Fibroblast of skin of back (primary cell): Measurements from ENCODE around the gene SULF2.
A peak's percentile ranks its signal among the peaks of the same experiment; 100 is the strongest.

Source experiments
- DNase-seq: peaks from one replicate; pipeline ENCODE4 v3.0.0-alpha.2; 2013

The SULF2 gene

DNA sequence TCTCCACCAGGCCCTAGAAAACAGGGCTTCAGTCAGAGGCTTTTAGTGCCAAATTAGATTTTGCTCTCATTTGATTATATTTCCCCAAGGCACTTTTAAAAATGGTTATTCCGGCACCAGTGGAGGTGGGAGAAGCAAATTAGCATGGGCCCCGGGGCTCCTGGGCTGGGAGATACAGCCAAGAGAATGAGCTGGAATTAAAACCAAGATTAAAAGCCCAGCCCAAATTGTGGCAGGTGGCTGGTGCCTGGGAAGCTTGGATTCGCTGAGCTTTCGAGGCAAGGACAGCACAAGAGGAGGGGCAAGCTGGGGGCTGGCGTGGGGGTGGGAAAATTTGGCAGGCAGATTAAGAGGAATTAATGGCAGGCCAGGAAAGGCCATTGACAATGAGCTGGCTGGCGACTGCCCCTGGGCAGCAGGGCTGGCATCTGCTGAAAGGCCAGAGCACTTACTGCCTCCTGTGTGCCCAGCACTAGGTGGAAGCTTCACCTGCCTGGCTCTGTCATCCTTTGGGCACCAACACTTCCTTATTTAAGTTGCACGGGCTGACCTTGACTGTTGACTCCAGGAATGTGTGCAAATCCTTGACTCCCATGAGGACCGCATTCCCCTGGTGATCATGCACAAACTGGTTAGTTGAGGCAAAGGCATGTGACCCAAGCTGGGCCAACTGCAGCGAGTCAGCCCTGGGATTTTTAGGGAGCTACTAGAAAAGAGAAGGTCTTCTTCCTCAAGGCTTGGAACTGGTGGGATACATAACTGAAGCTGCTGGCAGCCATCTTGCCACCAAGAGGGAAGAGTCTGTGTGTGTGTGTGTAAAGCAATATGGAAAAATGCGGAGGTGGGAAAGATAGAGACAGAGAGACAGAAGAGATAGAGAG lies 76.1 kb downstream of the SULF2 start:
- DNase-seq, result no peak

DNA sequence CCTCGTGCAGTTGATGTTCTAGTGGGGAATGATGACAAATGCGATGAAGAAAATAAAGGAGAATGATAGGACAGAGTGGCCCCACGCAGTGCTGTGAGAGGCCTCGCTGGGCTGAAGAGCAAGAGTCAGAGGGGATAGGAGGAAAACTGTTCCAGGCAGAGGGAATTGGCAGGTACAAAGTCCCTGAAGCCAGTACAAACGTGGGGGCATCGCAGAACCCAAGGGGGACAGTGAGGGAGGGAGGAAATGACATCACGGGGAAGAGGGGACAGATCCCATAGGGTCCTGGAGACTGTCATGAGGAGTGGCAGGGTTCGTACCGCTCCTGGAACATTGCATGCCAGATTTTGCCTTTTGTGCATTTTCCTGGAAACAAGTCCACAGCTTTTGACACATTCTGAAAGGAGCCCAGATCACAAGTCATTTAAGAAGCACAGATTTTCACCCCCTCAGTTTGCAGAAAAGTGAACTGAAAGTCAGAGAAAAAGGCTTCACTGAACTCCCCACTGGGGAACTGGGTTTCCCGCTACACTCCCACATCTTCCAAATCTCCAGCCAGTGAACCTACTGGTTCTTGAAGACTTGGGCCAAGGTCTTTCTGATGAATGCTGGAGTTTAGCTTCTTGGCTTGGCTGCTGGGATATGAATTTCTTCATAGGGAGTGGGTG lies 77.0 kb downstream of the SULF2 start:
- no peak for DNase-seq

DNA sequence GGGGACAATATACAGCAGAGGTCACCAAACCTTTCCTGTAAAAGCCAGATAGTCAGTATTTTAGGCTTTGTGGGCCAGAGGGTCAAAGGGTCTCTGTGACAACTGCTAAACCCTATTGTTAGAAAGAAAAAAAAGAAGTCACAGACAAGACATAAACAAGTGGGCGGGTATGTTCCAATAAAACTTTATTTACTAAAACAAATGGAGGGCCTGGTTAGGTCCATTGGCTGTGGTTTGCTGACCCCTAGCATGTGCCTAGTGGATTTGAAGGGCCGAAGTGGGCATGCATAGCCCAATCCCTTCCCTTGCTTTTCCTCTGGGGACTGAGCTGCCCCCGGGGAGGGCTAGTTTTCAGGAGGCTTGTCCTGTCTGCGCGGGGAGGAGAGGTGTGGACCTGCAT lies 78.9 kb downstream of the SULF2 start:
- no peak for DNase-seq

DNA sequence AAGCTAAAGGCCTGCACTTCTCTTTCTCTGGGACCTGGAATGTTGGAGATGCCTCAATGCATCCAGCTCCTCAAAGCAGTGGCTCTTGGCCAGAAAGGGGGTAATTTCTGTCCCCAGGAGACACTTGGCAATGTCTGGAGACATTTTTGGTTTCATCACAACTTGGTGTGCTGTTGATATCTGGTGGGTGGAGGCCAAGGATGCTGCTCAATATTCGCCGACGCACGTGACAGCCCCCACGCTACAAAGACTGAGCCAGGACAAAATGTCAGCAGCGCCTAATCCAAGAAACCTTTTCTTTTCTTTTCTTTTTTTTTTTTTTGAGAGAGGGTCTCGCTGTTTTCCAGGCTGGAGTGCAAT lies 79.8 kb downstream of the SULF2 start:
- DNase-seq, result no peak

DNA sequence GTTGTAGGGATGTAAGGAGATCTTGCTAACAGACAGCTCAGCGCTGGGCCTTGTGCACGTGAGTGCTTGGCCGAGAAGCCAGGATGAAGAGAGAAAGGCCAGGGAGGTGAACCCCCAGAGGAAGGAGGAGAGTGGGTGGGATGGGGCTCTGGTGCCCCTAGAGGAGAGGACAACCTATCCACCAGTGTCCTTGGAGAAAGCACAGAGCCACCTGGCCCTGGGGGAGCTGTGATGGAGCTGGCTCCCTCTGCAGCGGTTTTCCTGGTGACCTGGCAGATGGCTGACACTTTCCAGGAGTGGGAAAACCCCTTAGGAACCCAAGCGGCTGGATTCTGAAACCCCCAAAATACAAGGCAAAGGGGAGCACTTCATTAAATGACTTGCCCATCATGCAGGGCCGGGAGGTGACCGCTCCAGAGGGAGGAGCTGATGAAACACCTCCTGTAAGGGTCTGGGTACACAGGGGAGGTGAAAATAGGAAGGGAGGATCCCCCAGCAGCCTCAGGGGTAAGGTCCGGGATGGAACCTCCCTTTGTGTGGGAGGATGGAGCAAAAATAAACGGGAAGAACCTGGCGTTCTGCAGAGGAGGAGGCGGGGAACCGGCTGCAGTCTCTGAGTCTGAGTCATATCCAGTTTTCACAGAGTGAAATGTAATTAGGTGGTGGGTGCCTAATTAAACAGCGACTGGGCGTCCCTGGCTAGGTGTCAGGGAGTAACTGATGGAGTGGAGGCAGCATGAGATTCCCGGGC lies 80.4 kb downstream of the SULF2 start:
- DNase-seq, result no peak

DNA sequence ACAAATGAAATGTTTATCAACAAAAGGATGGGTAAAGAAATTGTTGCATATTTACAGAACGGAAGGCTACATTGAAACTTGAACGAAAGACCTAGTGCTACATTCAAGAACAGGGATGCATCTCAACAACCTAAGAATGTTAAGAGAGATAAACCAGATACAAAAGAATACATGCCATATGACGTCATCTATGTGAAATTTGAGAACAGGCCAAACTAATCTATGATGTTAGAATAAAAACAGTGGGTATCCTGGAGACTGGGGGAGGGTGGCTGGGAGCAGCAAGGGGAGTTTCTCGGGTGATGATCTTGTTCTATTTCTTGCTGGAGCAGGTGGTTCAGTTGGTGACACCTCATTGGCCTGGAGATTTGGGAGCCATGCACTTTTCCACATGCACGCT lies 81.5 kb downstream of the SULF2 start:
- DNase-seq, result peak; percentile 52

DNA sequence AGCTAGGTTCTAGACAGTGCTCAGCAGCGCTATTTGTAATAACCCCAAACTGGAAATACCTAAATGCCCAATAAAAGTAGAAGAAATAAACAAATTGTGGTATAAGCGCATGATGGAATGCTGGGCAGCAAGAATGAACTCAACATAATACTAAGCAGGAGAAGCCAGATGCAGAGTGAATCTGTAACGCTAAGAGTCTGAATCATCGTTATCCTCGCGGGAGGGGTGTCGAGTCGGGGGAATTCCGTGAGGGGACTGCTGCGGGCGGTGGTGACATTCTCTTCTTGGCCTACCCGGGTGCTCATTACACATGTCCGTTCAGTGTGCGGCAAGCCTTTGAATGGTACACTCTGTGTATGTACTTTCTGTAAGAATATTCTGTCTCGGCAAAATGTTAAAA lies 83.7 kb downstream of the SULF2 start:
- DNase-seq, result peak; percentile 47

DNA sequence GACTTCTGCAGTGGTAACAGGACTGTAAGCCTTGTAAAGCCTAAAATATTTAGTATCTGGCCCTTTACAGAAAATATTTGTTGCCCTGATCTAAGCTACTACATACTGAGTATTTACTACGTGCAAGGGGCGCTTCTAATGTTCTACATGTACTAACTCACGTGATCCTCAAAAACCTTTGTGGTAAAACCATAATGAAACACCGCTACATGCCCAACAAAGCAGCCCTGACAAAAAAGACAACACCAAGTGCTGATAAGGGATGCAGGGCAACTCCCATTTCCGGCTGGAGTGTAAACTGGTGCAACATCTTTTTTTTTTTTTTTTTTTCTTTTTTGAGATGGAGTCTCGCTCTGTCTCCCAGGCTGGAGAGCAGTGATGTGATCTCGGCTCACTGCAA lies 85.0 kb downstream of the SULF2 start:
- DNase-seq, result no peak

DNA sequence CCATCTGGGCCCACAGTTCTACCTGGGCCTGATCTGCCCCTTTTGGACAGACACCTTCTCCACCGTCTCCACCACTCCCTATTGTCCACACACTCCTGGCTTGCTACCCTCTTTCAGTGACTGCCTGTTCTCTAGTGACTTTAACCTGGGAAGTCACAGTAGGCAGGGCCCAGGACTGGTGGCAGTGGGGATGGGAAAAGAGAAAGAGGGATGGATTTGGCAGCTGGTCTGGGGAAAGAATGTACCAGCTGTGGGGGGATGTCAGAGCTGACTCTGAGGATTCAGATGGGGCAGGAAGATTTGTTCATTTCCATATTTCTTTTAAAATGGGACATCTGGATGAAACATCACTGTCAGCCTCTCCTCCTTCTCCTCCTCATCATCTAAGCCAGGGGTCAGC lies 85.5 kb downstream of the SULF2 start:
- DNase-seq, result no peak

DNA sequence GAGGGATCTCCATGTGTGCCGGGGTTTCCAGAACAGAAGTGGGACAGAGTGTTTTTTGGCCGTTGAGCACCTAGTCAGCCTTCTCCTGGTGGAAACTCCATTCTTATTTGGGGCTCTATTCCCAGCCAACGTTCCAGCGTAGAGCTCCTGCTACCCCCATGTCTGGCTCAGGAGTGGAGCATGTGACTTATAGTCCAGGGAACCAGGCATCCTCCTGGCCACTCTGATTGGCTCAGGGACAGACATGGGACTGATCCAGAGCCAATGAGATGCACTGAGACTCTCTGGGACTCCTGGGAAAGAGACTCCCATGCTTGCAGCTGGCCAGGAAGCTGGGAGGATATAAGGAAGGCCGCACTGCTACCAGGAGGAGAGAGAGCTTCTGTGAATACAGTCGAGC lies 87.1 kb downstream of the SULF2 start:
- DNase-seq, result no peak

DNA sequence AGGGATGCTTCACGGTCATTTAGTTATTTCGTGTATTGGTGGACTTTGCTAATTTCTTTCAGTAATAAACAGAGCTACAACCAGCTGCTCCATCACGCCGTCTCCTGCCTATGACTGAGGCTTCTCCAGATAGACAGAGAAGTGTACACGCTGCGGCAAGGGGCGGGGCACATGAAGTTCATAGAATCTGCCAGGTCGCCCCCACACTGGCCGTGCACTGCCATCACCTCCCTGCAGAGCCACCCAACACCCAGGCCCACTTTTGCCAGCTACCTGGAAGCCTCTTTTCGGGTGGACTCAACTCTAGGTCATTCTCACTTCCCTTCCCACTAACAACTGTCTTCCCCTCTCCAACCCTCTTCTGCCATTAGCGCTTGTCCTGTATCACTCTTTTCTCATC lies 88.4 kb downstream of the SULF2 start:
- DNase-seq, result no peak

DNA sequence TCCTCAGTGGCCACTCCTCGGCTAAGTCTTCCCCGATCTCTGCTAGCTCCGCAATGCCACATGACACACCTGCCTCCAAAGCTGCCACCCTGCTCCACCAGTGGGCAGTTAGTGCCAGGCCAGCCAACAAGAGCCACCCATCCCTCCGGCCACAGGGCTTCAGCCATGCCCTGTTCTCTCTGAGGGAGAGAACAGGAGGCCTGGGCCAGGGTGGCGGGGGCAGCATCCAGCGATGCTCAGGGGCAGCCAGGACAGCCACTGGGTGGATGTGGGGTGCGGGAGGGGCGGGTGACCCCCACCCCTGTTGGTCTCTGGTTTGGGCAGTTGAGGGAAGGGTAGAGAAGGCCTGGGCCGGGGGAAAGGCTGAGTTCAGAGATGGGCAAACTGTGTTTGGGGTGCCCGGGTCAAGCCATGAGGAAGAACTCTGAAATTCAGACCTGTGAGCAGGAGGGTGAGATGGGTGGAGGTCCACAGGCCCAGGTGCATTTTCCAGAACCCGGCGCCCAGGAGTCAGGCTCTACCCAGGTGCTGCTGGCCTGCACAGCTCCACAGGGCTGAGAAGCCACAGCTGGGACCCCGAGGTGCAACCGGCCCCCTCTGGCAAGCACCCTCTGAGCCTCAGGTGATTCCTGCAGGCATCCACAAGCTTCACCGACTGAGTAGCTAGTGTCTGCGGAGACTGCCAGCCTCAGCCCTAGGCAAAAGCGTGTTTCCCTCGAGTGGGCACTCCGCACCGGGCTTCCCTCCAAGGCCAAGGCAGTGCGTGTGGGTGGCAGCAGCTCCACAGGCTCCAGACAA lies 91.1 kb downstream of the SULF2 start:
- no peak for DNase-seq

DNA sequence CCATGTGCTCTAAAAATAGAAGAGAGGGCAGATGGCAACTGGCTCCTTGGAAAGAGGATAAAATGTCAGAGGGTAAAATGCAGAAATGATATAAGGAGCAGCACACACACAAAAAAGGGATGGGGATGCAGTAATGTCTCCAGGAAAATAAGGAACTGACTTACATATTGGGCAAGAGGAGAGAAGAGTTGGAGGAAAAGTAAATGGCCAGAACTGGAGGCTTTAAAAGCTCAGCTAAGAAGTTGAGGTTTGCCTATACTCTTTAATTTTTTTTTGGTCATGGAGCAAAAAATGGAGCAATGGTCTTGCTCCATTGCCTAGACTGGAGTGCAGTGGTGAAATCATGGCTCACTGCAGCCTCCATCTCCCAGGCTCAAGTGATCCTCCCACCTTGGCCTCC lies 93.7 kb downstream of the SULF2 start:
- peak; percentile 38 for DNase-seq

DNA sequence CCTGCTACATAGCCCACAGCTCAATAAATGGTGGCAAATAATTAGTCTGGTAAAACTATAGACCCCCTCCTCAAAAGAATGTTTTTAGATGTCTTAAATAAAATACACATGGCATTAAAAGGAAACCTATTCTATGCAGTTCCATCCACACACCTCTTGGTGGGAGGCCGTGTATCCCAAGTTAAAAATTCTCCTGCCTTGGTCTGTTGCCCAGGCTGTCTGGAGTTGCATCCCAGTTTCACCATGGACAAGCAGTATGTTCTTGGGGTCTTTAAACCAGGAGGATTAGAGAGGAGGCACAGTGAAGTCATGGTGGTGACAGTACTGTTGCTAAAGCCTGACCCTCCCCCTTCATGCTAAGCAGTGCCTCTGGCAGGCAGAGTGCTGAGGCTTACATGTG lies 95.5 kb downstream of the SULF2 start:
- no peak for DNase-seq

DNA sequence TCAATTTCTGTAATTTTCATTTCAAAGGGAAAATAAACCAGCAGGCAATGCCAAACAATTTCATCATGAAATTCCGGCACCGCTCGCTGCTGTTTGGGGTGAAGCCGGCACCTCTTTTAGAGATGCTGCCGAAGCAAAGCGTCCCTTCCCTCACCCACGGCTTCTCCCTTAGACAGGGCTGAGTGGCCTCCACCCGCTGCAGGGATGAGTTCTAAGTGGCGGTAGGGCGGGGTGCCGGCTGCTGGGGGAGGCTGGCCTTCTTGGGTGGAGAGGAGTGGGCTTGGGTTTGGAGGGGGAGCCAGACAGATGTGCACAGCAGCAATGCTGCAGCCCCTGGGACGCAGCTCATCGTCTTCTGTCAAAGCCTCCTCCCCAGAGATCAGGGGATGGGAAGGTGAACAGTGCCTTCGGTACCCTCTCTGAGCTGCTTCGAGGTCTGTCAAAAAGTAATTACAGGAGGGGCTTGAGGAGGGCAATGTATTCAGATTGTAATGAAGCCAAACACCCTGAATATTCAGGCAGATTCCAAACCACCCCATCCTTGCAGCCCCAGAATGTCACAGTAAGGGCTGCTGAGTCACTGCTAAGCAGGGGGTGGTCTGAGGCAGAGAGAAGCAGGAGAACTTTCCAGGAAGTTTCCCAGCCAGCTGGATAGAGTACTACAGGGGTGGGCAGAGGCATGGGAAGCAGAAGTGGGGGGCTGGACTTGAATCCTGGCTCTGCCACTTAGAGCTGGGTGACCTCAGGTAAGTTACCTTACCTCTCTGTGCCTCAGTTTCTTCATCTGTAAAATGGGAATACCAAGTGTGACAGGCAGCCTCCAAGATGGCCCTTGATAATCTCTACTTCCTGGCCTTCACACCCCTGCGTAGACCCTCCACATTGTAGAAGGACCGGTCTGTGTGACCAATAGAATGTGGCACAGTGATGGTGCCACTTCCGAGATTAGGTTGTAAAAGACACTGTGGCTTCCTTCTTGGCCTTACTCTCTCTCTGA lies 96.6 kb downstream of the SULF2 start:
- DNase-seq, result peak; percentile 59

DNA sequence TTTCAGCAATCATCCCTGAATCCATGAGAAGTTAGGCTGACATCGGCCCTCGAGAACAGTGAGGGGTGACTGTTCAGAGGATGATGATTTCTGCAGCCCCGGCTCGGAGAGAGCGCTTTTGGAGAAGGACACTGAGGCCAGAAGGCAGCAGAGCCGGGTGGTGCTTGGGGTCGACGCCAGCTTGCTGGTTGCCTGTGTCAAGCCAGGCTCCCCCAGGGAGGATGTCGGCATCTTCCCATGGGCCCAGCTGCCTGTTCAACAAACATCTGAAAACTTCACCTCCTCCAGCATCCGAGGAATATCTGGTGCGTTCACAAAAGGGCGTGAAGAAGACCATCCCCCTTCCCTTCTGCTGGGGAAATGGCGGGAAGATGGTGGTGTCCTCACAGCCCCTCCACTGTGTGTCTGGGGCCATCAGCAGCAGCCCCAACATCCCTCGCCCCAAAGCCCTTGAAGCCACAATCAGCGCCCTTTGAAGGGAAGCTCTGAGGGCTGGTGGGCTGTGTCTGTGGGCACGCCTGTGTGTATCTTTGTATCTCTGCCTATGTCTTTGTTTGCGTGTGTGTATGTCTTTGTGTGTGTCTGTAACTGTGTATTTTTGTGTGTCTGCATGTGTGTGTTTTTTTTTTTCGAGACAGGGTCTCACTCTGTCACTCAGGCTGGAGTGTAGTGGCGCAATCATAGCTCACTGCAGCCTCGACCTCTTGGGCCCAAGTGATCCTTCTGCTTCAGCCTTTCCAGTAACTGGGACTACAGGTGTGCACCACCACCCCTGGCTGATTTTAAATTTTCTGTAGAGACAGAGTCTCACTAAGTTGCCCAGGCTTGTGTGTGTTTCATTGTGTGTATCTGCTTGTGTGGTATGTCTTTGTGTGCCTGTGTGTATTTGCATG lies 97.9 kb downstream of the SULF2 start:
- DNase-seq, result no peak

DNA sequence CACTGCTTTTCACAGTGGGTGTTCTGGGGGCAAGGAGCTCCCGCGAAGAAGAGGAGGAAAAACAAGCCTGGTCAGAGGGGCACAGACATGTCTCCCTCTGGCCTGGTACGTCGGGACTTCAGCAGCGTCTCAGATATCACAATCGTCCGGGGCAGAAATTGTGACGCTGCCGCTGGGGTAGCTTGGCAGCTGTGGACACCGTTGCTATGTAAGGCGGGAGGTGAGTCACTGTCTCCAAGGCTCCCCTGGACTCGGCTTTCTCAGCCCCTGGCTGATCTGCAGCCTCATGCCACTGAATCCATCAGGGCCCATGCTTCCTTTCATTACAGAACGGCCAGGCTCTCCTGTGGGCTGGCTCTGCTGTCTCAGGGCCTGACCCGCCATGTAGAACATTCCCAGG lies 98.7 kb downstream of the SULF2 start:
- DNase-seq, result peak; percentile 43

DNA sequence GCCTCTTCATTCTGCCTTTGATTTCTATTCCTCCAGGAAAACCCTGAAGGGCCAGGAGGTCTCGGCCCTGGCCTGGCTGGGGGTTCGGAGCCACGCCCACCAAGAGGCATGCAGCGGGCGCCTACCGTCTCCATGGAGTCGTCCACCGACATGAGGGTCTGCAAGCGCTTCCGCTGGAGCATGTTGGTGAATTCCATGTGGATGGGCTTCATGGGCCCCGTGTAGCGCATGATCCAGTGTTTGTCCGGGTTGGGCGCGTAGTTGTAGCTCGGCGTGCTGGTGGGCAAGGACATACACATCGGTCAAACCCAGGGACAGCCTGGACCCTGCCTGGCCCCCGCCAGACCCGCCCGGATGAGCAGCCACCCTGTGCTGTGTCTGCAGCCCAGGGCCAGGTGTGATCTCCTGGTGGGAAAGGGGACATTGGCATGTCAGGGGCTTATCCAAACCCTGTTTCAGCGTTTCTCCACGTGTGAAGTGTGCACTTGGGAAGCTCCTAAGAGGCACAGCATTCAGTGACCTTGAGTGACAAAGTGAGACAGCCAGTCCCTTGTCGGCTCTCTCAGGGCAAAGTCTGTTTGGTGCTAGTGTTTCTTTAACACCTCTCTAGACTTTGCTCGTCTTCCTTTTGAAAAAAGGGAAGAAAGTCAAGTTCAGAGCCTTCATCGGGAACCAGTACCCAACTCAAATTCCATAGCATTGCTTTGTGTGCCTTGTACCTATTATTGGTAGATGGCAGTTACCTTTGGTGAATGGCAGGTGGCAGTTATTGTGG lies 100.8 kb downstream of the SULF2 start:
- no peak for DNase-seq

DNA sequence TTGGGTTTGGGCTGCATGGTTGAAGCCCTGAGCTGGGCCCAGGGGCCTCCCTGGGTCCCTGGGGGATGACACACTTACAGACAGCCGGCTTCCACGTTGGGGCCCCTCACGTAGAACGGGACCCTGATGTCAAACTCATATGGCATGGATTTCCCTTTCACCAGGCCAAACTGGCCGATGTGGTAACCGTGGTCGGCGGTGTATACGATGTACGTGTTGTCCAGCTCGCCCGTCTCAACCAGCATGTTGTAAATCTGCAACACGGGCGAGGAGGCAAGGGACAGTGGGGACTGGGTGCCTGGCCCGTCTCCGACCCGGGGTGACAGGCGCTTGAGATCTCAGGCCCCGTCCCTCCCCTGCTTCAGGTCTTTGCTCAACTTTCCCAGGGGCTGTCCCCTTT lies 102.4 kb downstream of the SULF2 start:
- DNase-seq, result no peak
